Mucosa of descending colon (tissue), 3 donors: ENCODE results near the gene RBM27. TPM values are rescaled to one million over a fixed set of nuclear protein-coding genes. Genes with fewer than 3 reads are reported as not detected.

Experiments
- total RNA-seq, 3 donors: library from RNA; stranded (reverse); fragmentation: NEBNext Ultra II Directional in 2 of 3; extraction: Animal tissue kit (Norgen Biotek cat#: 25700) in 2 of 3; gene quantifications; one replicate each; pipeline versions ENCODE4 v1.2.1 to v1.2.4, GENCODE V29; 2021 to 2023
- donor health status: DM: no; HTN: no; CAD: no; lungs with moderate emphysema.
- donor health status: DM: no; HTN: no; CAD: no.
- donor health status: DM: no; HTN: yes; CAD: no.

The RBM27 gene
- total RNA-seq, 3 donors from 2014 or later: 14.2 to 18.9 (median 16.1) TPM

Other genes with a start within 250 kb of the RBM27 start
- gene PLAC8L1, start 98.0 kb upstream of the RBM27 start, total RNA-seq: under 1 TPM in 1 of 3 donors, not detected in 2; 0.70 TPM
- gene LARS1, start 21.0 kb upstream of the RBM27 start, total RNA-seq: 100 to 1,000 TPM in 1 of 3 donors, 10 to 100 TPM in 2; 73.4 to 105 (median 74.3) TPM
- not detected for gene POU4F3, start 135.2 kb downstream of the RBM27 start, total RNA-seq
- gene TCERG1, start 243.7 kb downstream of the RBM27 start, total RNA-seq: 10 to 100 TPM; 44.3 to 63.8 (median 55.4) TPM